HepG2 (cell line): ENCODE data around the gene WASF1. TPM values are rescaled to one million over a fixed set of nuclear protein-coding genes. Genes with fewer than 3 reads are reported as not detected.

ENCODE experiments used
- ATAC-seq: fragments of 200-7000 bp; cut with Tn5 transposase; 3 replicates; pipeline ENCODE4 v1.9.1; 2020; ENCODE audit warnings: mild to moderate bottlenecking, moderate library complexity
- BruUV-seq: library from RNA; stranded (reverse); fragments of 400-500 nt; replicated peaks from 2 replicates; lab custom pipeline; 2021; lab: Mats Ljungman, UMichigan
- CTCF ChIA-PET: fragments of 300-600 bp; formaldehyde crosslinking; extraction: SDS; loops from one replicate; lab custom pipeline; 2021; ENCODE audit warnings: low total read pairs, inconsistent platforms, low intra/inter-chr PET ratio; lab: Yijun Ruan, JAX
- POLR2A ChIA-PET: fragments of 350-600 bp; sonication (Branson Sonifier 250); formaldehyde crosslinking; loops from one replicate; lab custom pipeline; 2020; ENCODE audit warnings: antibody characterized with exemption, inconsistent platforms; lab: Yijun Ruan, JAX
- DNase-seq: peaks from one replicate; pipeline ENCODE4 v3.0.0-alpha.2; 2015; ENCODE audit warnings: low spot score
- FAIRE-seq: peaks from 3 replicates; lab custom pipeline; 2011; peaks lifted over from hg19 to GRCh38; lab: Jason Lieb, UNC
- H2AFZ ChIP-seq: one replicate; pipeline ENCODE4 v1.6.1; 2011; ENCODE audit warnings: low read length, inconsistent platforms
- H3K27ac ChIP-seq: fragments of 300-600 bp; 3 replicates; pipeline ENCODE4 v1.8.0; 2011; ENCODE audit warnings: mixed run types, mild to moderate bottlenecking, mixed read lengths, low read length, inconsistent platforms; ENCODE audit not compliant: insufficient read depth; ENCODE audit errors: extremely low read length
- H3K27me3 ChIP-seq, 2 experiments: fragments of 200-600 bp in 1 of 2; 2 replicates in 1 of 2; 3 replicates in 1 of 2; pipeline versions ENCODE4 v1.6.0 to v1.8.0; 2011; ENCODE audit warnings: low read length in 2 of 2, mild to moderate bottlenecking in 2 of 2, moderate library complexity in 2 of 2, inconsistent platforms in 1 of 2; ENCODE audit not compliant: insufficient read depth in 2 of 2, control insufficient read depth in 1 of 2
- H3K36me3 ChIP-seq, 2 experiments: fragments of 200-600 bp in 1 of 2; replicated peaks in 1 of 2; 2 replicates in 1 of 2; 3 replicates in 1 of 2; pipeline versions ENCODE4 v1.5.1 to v1.8.0; 2011; ENCODE audit warnings: low read length in 2 of 2, inconsistent platforms in 1 of 2; ENCODE audit not compliant: insufficient read depth in 2 of 2, control insufficient read depth in 1 of 2
- H3K4me1 ChIP-seq: 2 replicates; pipeline ENCODE4 v1.5.1; 2012; ENCODE audit warnings: low read length, inconsistent platforms; ENCODE audit not compliant: insufficient read depth
- H3K4me2 ChIP-seq: 2 replicates; pipeline ENCODE4 v1.6.0; 2011; ENCODE audit warnings: low read depth, low read length, inconsistent platforms
- H3K4me3 ChIP-seq, 3 experiments: fragments of 200-600 bp in 1 of 3; sonication (generic), shearing (Covaris generic) in 1 of 3; replicated peaks in 1 of 3; 2 replicates each; pipeline ENCODE4 v1.5.1; 2011 to 2016; ENCODE audit warnings: low read length in 3 of 3, inconsistent platforms in 2 of 3, low read depth in 2 of 3, mild to moderate bottlenecking in 2 of 3, control low read depth in 1 of 3, mixed read lengths in 1 of 3; ENCODE audit not compliant: insufficient read depth in 1 of 3
- H3K79me2 ChIP-seq: one replicate; pipeline ENCODE4 v1.6.1; 2011; ENCODE audit warnings: low read length, inconsistent platforms; ENCODE audit not compliant: insufficient read depth
- H3K9ac ChIP-seq: 2 replicates; pipeline ENCODE4 v1.6.0; 2011; ENCODE audit warnings: mild to moderate bottlenecking, low read depth, low read length, inconsistent platforms; ENCODE audit not compliant: insufficient read depth
- H3K9me3 ChIP-seq: 2 replicates; pipeline ENCODE4 v1.5.1; 2012; ENCODE audit warnings: mild to moderate bottlenecking, low read length
- H4K20me1 ChIP-seq: 2 replicates; pipeline ENCODE4 v1.6.0; 2011; ENCODE audit warnings: inconsistent platforms, mild to moderate bottlenecking, low read length, moderate library complexity; ENCODE audit not compliant: insufficient read depth
- ARNT2 ChIP-seq: sonication (generic); formaldehyde crosslinking; IDR thresholded peaks from 2 replicates; pipeline ENCODE4 v1.8.0; 2022; ENCODE audit warnings: mild to moderate bottlenecking, low read depth, missing genetic modification reagents, moderate library complexity
- CENPT ChIP-seq: sonication (generic); formaldehyde crosslinking; IDR thresholded peaks from 2 replicates; pipeline ENCODE4 v1.8.0; 2022; ENCODE audit warnings: low read depth, mild to moderate bottlenecking, moderate library complexity, missing genetic modification reagents
- HMGA1 ChIP-seq: sonication (generic); formaldehyde crosslinking; conservative IDR thresholded peaks from 2 replicates; pipeline ENCODE4 v1.4.0; 2020; ENCODE audit warnings: missing genetic modification reagents
- IKZF4 ChIP-seq: sonication (generic); formaldehyde crosslinking; IDR thresholded peaks from 2 replicates; pipeline ENCODE4 v1.5.1; 2020; ENCODE audit warnings: borderline replicate concordance, mild to moderate bottlenecking, low read depth, missing genetic modification reagents; ENCODE audit errors: not compliant biosample characterization
- IRF2 ChIP-seq: IDR thresholded peaks from 2 replicates; pipeline ENCODE4 v1.6.1; 2018; ENCODE audit warnings: missing genetic modification reagents, missing compliant biosample characterization
- MTA3 ChIP-seq: sonication (generic); formaldehyde crosslinking; IDR thresholded peaks from 2 replicates; pipeline ENCODE4 v1.4.0; 2020; ENCODE audit warnings: missing genetic modification reagents
- MYC ChIP-seq: sonication (generic); formaldehyde crosslinking; IDR thresholded peaks from 2 replicates; pipeline ENCODE4 v1.9.0; 2021; ENCODE audit warnings: missing genetic modification reagents, borderline replicate concordance
- SCMH1 ChIP-seq: sonication (generic); formaldehyde crosslinking; IDR thresholded peaks from 2 replicates; pipeline ENCODE4 v1.9.0; 2021; ENCODE audit warnings: missing genetic modification reagents, mild to moderate bottlenecking, borderline replicate concordance
- YEATS2 ChIP-seq: sonication (generic); formaldehyde crosslinking; IDR thresholded peaks from 2 replicates; pipeline ENCODE4 v1.4.0; 2020; ENCODE audit warnings: missing genetic modification reagents, borderline replicate concordance
- ZFP82 ChIP-seq: sonication (generic); formaldehyde crosslinking; IDR thresholded peaks from 2 replicates; pipeline ENCODE4 v1.5.1; 2020; ENCODE audit warnings: mild to moderate bottlenecking, missing genetic modification reagents, borderline replicate concordance
- ZNF569 ChIP-seq: sonication (generic); formaldehyde crosslinking; IDR thresholded peaks from 2 replicates; pipeline ENCODE4 v1.5.0; 2020; ENCODE audit warnings: mild to moderate bottlenecking, missing genetic modification reagents, moderate library complexity, borderline replicate concordance
- ZSCAN29 ChIP-seq: sonication (generic); formaldehyde crosslinking; conservative IDR thresholded peaks from 2 replicates; pipeline ENCODE4 v1.4.0; 2020; ENCODE audit warnings: mild to moderate bottlenecking, missing genetic modification reagents
- WGBS: methylation state at CpG from one replicate; pipeline ENCODE4 v1.1.6; 2017; ENCODE audit warnings: low lambda C conversion rate; 5-methylcytosine and 5-hydroxymethylcytosine counted together
- in situ Hi-C: cut with HindIII; loops from 2 replicates; pipeline ENCODE4 v1.10.0; 2017; ENCODE audit warnings: low pct_unique_long_range_greater_than_20kb; ENCODE audit not compliant: extremely low pct_ligation_motif_present
- intact Hi-C: fragments of 100-400 bp; cut with micrococcal nuclease; formaldehyde crosslinking; loops from one replicate; pipeline ENCODE4 v1.10.0; 2022; ENCODE audit not compliant: unreplicated experiment
- polyA plus RNA-seq, 8 experiments: library from polyadenylated mRNA; depleted of rRNA in 3 of 8; stranded (reverse) in 7 of 8; unstranded in 1 of 8; fragments of >200 nt; fragmentation: Illumina TruSeq in 4 of 8; extraction: Trizol in 4 of 8; gene quantifications; 2 replicates each; pipeline versions ENCODE4 v1.2.1 to v1.2.3, GENCODE V29; 2011 to 2016; ENCODE audit warnings: low read depth in 4 of 8, missing spikeins in 1 of 8, mixed read lengths in 1 of 8; ENCODE audit not compliant: insufficient read depth in 1 of 8
- total RNA-seq, 5 experiments: library from RNA; depleted of rRNA; stranded (reverse); fragments of >200 nt; fragmentation: Illumina TruSeq; extraction: Trizol; gene quantifications; 2 replicates each; pipeline ENCODE4 v1.2.3, GENCODE V29; 2016; ENCODE audit warnings: low read depth in 1 of 5
- TF ChIP-seq, protein P1 (sequence below): sonication (generic); formaldehyde crosslinking; conservative IDR thresholded peaks from 2 replicates; pipeline ENCODE4 v1.4.0; 2020; ENCODE audit warnings: missing genetic modification reagents
- TF ChIP-seq, protein P2 (sequence below): sonication (generic); formaldehyde crosslinking; IDR thresholded peaks from 2 replicates; pipeline ENCODE4 v1.9.0; 2021; ENCODE audit warnings: missing genetic modification reagents, mild to moderate bottlenecking, borderline replicate concordance
- TF ChIP-seq, protein P3 (sequence below): sonication (generic); formaldehyde crosslinking; IDR thresholded peaks from 2 replicates; pipeline ENCODE4 v1.4.0; 2020; ENCODE audit warnings: missing genetic modification reagents

Gene WASF1
- total and polyA plus RNA-seq, 2 of the 13 experiments (the other 11 are each of a cell fraction or from before 2014, with no cell fraction given), result 8.5 to 17.3 TPM

GRCh38 chr6:110190726-110191125, 11.3 kb upstream of the WASF1 start:
- FAIRE-seq (no peak), DNase-seq (no peak), ATAC-seq (no peak)
- BruUV-seq, result no TSS peak
- intact Hi-C loops, result no loop called here
- H3K9me3 ChIP-seq, result no peaks in the 10 kb centered on the region
- H4K20me1 ChIP-seq, result peaks cover 3% of the 10 kb centered on the region; the same call in 1 of the 2 replicates
- peaks cover 0 to 13% of the 10 kb centered on the region in 2 experiments; a peak in 3 of 5 replicates for H3K36me3 ChIP-seq
- H2AFZ ChIP-seq, result no peak overlapping the region
- in situ Hi-C loops, result no loop called here
- H3K27me3 ChIP-seq, result no peaks in the 10 kb centered on the region
- POLR2A ChIA-PET, result no interaction called here
- WGBS, result 94% methylated on average over 6 of the region's 6 CpGs
- H3K4me1 ChIP-seq, result peaks cover 8% of the 10 kb centered on the region
- H3K9ac ChIP-seq, result no peak overlapping the region
- TF ChIP-seq CENPT (CRISPR knock-in tag) (no peak), ARNT2 (no peak), ZSCAN29 (CRISPR knock-in tag) (no peak), MTA3 (CRISPR knock-in tag) (no peak), ZNF569 (CRISPR knock-in tag) (no peak), YEATS2 (CRISPR knock-in tag) (no peak), HMGA1 (no peak), MYC (CRISPR knock-in tag) (no peak), SCMH1 (CRISPR knock-in tag) (no peak), IKZF4 (CRISPR knock-in tag) (no peak), ZFP82 (CRISPR knock-in tag) (no peak), IRF2 (CRISPR knock-in tag) (no peak)
- TF ChIP-seq, protein P1, sequence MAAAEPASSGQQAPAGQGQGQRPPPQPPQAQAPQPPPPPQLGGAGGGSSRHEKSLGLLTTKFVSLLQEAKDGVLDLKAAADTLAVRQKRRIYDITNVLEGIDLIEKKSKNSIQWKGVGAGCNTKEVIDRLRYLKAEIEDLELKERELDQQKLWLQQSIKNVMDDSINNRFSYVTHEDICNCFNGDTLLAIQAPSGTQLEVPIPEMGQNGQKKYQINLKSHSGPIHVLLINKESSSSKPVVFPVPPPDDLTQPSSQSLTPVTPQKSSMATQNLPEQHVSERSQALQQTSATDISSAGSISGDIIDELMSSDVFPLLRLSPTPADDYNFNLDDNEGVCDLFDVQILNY (CRISPR knock-in tag), result no peak
- TF ChIP-seq, protein P2, sequence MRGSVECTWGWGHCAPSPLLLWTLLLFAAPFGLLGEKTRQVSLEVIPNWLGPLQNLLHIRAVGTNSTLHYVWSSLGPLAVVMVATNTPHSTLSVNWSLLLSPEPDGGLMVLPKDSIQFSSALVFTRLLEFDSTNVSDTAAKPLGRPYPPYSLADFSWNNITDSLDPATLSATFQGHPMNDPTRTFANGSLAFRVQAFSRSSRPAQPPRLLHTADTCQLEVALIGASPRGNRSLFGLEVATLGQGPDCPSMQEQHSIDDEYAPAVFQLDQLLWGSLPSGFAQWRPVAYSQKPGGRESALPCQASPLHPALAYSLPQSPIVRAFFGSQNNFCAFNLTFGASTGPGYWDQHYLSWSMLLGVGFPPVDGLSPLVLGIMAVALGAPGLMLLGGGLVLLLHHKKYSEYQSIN (CRISPR knock-in tag), result no peak
- TF ChIP-seq, protein P3, sequence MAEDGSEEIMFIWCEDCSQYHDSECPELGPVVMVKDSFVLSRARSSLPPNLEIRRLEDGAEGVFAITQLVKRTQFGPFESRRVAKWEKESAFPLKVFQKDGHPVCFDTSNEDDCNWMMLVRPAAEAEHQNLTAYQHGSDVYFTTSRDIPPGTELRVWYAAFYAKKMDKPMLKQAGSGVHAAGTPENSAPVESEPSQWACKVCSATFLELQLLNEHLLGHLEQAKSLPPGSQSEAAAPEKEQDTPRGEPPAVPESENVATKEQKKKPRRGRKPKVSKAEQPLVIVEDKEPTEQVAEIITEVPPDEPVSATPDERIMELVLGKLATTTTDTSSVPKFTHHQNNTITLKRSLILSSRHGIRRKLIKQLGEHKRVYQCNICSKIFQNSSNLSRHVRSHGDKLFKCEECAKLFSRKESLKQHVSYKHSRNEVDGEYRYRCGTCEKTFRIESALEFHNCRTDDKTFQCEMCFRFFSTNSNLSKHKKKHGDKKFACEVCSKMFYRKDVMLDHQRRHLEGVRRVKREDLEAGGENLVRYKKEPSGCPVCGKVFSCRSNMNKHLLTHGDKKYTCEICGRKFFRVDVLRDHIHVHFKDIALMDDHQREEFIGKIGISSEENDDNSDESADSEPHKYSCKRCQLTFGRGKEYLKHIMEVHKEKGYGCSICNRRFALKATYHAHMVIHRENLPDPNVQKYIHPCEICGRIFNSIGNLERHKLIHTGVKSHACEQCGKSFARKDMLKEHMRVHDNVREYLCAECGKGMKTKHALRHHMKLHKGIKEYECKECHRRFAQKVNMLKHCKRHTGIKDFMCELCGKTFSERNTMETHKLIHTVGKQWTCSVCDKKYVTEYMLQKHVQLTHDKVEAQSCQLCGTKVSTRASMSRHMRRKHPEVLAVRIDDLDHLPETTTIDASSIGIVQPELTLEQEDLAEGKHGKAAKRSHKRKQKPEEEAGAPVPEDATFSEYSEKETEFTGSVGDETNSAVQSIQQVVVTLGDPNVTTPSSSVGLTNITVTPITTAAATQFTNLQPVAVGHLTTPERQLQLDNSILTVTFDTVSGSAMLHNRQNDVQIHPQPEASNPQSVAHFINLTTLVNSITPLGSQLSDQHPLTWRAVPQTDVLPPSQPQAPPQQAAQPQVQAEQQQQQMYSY (CRISPR knock-in tag), result no peak
- CTCF ChIA-PET, result no interaction called here
- H3K4me3 ChIP-seq, result no peak overlapping the region
- no peak overlapping the region for H3K27ac ChIP-seq
- H3K4me2 ChIP-seq, result no peak overlapping the region
- peaks cover 55% of the 10 kb centered on the region for H3K79me2 ChIP-seq
